HepG2 (cell line): ENCODE results near the gene METAP1D. TPM values are rescaled to one million over a fixed set of nuclear protein-coding genes. Genes with fewer than 3 reads are reported as not detected.

Experiments used
- CEBPB ChIP-seq: IDR thresholded peaks from 2 replicates; pipeline ENCODE4 v1.6.1; 2011; ENCODE audit warnings: low read depth, low read length, improper control_type of control experiment, borderline replicate concordance
- FOXP1 ChIP-seq, 2 experiments: fragments of 450-650 bp in 1 of 2; IDR thresholded peaks; 2 replicates each; pipeline ENCODE4 v1.6.1; 2017 to 2018; ENCODE audit warnings: antibody characterized with exemption in 1 of 2
- PLSCR1 ChIP-seq: sonication (generic); formaldehyde crosslinking; IDR thresholded peaks from 2 replicates; pipeline ENCODE4 v1.5.0; 2020; ENCODE audit warnings: missing genetic modification reagents, mild to moderate bottlenecking, borderline replicate concordance
- SOX13 ChIP-seq, 3 experiments: fragments of 450-650 bp in 1 of 3; sonication (generic) in 1 of 3; formaldehyde crosslinking in 1 of 3; IDR thresholded peaks in 2 of 3; conservative IDR thresholded peaks in 1 of 3; 2 replicates each; pipeline versions ENCODE4 v1.5.0 to v1.6.1; 2016 to 2020; ENCODE audit warnings: antibody characterized with exemption in 1 of 3, mild to moderate bottlenecking in 1 of 3, missing compliant biosample characterization in 1 of 3, missing genetic modification reagents in 1 of 3, moderate library complexity in 1 of 3
- polyA plus RNA-seq, 8 experiments: library from polyadenylated mRNA; depleted of rRNA in 3 of 8; stranded (reverse) in 7 of 8; unstranded in 1 of 8; fragments of >200 nt; fragmentation: Illumina TruSeq in 4 of 8; extraction: Trizol in 4 of 8; gene quantifications; 2 replicates each; pipeline versions ENCODE4 v1.2.1 to v1.2.3, GENCODE V29; 2011 to 2016; ENCODE audit warnings: low read depth in 4 of 8, missing spikeins in 1 of 8, mixed read lengths in 1 of 8; ENCODE audit not compliant: insufficient read depth in 1 of 8
- total RNA-seq, 5 experiments: library from RNA; depleted of rRNA; stranded (reverse); fragments of >200 nt; fragmentation: Illumina TruSeq; extraction: Trizol; gene quantifications; 2 replicates each; pipeline ENCODE4 v1.2.3, GENCODE V29; 2016; ENCODE audit warnings: low read depth in 1 of 5
- TF ChIP-seq, protein P1 (sequence below): sonication (generic); formaldehyde crosslinking; IDR thresholded peaks from 2 replicates; pipeline ENCODE4 v1.4.0; 2020; ENCODE audit warnings: missing genetic modification reagents, mild to moderate bottlenecking, borderline replicate concordance
- TF ChIP-seq, protein P2 (sequence below): sonication (generic); formaldehyde crosslinking; IDR thresholded peaks from 2 replicates; pipeline ENCODE4 v1.5.1; 2020; ENCODE audit warnings: mild to moderate bottlenecking, missing genetic modification reagents, borderline replicate concordance

METAP1D gene
- total and polyA plus RNA-seq, 2 of the 13 experiments (the other 11 are each of a cell fraction or from before 2014, with no cell fraction given) = 14.7 to 21.6 TPM

GRCh38 chr2:172007372-172007771 is 7.6 kb downstream of the METAP1D start (continued):
- TF ChIP-seq, protein P1, sequence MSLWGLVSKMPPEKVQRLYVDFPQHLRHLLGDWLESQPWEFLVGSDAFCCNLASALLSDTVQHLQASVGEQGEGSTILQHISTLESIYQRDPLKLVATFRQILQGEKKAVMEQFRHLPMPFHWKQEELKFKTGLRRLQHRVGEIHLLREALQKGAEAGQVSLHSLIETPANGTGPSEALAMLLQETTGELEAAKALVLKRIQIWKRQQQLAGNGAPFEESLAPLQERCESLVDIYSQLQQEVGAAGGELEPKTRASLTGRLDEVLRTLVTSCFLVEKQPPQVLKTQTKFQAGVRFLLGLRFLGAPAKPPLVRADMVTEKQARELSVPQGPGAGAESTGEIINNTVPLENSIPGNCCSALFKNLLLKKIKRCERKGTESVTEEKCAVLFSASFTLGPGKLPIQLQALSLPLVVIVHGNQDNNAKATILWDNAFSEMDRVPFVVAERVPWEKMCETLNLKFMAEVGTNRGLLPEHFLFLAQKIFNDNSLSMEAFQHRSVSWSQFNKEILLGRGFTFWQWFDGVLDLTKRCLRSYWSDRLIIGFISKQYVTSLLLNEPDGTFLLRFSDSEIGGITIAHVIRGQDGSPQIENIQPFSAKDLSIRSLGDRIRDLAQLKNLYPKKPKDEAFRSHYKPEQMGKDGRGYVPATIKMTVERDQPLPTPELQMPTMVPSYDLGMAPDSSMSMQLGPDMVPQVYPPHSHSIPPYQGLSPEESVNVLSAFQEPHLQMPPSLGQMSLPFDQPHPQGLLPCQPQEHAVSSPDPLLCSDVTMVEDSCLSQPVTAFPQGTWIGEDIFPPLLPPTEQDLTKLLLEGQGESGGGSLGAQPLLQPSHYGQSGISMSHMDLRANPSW (CRISPR knock-in tag) = no peak
- TF ChIP-seq SOX13 (IDR thresholded peaks at IDR 0.05) (no peak), SOX13 (CRISPR knock-in tag; conservative IDR thresholded peaks at IDR 0.05 in 1 of 2, IDR thresholded peaks at IDR 0.05 in 1 of 2) (peak in 1 of 2 experiments; percentile 48; a peak in 1 of 4 replicates), PLSCR1 (CRISPR knock-in tag) (no peak), FOXP1 (IDR thresholded peaks at IDR 0.05) (no peak), FOXP1 (CRISPR knock-in tag; IDR thresholded peaks at IDR 0.05) (peak; percentile 63), CEBPB (peak; percentile 88)
- TF ChIP-seq, protein P2, sequence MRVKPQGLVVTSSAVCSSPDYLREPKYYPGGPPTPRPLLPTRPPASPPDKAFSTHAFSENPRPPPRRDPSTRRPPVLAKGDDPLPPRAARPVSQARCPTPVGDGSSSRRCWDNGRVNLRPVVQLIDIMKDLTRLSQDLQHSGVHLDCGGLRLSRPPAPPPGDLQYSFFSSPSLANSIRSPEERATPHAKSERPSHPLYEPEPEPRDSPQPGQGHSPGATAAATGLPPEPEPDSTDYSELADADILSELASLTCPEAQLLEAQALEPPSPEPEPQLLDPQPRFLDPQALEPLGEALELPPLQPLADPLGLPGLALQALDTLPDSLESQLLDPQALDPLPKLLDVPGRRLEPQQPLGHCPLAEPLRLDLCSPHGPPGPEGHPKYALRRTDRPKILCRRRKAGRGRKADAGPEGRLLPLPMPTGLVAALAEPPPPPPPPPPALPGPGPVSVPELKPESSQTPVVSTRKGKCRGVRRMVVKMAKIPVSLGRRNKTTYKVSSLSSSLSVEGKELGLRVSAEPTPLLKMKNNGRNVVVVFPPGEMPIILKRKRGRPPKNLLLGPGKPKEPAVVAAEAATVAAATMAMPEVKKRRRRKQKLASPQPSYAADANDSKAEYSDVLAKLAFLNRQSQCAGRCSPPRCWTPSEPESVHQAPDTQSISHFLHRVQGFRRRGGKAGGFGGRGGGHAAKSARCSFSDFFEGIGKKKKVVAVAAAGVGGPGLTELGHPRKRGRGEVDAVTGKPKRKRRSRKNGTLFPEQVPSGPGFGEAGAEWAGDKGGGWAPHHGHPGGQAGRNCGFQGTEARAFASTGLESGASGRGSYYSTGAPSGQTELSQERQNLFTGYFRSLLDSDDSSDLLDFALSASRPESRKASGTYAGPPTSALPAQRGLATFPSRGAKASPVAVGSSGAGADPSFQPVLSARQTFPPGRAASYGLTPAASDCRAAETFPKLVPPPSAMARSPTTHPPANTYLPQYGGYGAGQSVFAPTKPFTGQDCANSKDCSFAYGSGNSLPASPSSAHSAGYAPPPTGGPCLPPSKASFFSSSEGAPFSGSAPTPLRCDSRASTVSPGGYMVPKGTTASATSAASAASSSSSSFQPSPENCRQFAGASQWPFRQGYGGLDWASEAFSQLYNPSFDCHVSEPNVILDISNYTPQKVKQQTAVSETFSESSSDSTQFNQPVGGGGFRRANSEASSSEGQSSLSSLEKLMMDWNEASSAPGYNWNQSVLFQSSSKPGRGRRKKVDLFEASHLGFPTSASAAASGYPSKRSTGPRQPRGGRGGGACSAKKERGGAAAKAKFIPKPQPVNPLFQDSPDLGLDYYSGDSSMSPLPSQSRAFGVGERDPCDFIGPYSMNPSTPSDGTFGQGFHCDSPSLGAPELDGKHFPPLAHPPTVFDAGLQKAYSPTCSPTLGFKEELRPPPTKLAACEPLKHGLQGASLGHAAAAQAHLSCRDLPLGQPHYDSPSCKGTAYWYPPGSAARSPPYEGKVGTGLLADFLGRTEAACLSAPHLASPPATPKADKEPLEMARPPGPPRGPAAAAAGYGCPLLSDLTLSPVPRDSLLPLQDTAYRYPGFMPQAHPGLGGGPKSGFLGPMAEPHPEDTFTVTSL (CRISPR knock-in tag) = no peak
